ENCODE results near the gene LONRF3. TPM values are rescaled to one million over a fixed set of nuclear protein-coding genes. Genes with fewer than 3 reads are reported as not detected.

Gene LONRF3
- total RNA-seq, 2 donors from 2014 or later, result 3.5 to 8.1 TPM

- intact Hi-C loops (cut with DNase I), result loop anchor here (10.0 kb wide), 2 partner anchors 121 to 471 kb away; no protein-coding TSS in a partner anchor
- DNase-seq (ENCODE audit: low spot score), result peak; percentile 25
- Histone ChIP-seq H3K4me1 (replicated peaks) (no peaks in the 10 kb centered on the region), H3K36me3 (no peaks in the 10 kb centered on the region), H3K9me3 (no peaks in the 10 kb centered on the region), H3K4me3 (peak overlapping the region; percentile 33 to 34), H3K27ac (peak overlapping the region; percentile 41 to 54), H3K27me3 (replicated peaks; ENCODE audit: insufficient read depth) (no peaks in the 10 kb centered on the region)
- 0% methylated on average over 20 of the region's 64 CpGs for WGBS
- TF ChIP-seq POLR2AphosphoS5 (IDR thresholded peaks at IDR 0.05) (no peak), POLR2A (IDR thresholded peaks at IDR 0.05) (peak; percentile 16)
These were observed 1.6 kb downstream of the LONRF3 start for GRCh38 chrX:118975831-118976598.

- TF ChIP-seq POLR2A (IDR thresholded peaks at IDR 0.05) (no peak), POLR2AphosphoS5 (IDR thresholded peaks at IDR 0.05) (no peak), CTCF (IDR thresholded peaks at IDR 0.05) (no peak)
- no peaks in the 10 kb centered on the region for H3K4me1 ChIP-seq (replicated peaks)
- H3K36me3 ChIP-seq, result no peaks in the 10 kb centered on the region
- peak overlapping the region; percentile 33 to 34 for H3K4me3 ChIP-seq
- H3K9me3 ChIP-seq, result no peaks in the 10 kb centered on the region
- intact Hi-C loops (cut with DNase I), result loop anchor here (10.0 kb wide), 2 partner anchors 122 to 472 kb away; no protein-coding TSS in a partner anchor
- H3K27me3 ChIP-seq (replicated peaks; ENCODE audit: insufficient read depth), result no peaks in the 10 kb centered on the region
- H3K27ac ChIP-seq, result peak overlapping the region; percentile 41 to 54
- WGBS, result 8% methylated on average over 13 of the region's 17 CpGs
- DNase-seq (ENCODE audit: low spot score), result peak; percentile 6
These were observed 2.4 kb downstream of the LONRF3 start for GRCh38 chrX:118976599-118977340.

DNA sequence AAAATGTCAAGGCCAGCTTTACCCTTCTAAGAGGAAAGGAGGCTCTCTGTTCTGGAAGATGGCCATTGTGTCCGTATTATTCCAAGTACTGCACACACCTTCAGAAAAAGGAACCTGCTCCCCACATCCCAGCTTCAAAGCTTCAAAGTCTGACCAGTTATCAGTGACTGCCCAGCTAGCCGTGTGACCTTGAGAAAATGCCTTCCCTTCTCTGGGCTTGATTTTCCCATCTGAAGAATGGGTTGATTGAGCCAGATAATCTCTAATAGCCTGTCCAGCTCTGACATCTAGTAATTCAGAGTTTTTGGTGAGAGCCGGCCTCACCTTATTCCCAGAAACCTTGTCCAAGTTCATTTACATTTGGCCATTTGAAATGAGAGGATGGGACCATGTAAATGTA lies 3.0 kb downstream of the LONRF3 start:
- H3K27ac ChIP-seq, result no peak overlapping the region
- no peak for DNase-seq (ENCODE audit: low spot score)
- H3K4me1 ChIP-seq (replicated peaks), result no peaks in the 10 kb centered on the region
- H3K27me3 ChIP-seq (replicated peaks; ENCODE audit: insufficient read depth), result no peaks in the 10 kb centered on the region
- no peaks in the 10 kb centered on the region for H3K9me3 ChIP-seq
- WGBS, result 100% methylated on average over 3 of the region's 3 CpGs
- no peak for TF ChIP-seq POLR2AphosphoS5 (IDR thresholded peaks at IDR 0.05)
- no peak for TF ChIP-seq POLR2A (IDR thresholded peaks at IDR 0.05)
- TF ChIP-seq CTCF (IDR thresholded peaks at IDR 0.05), result no peak
- no peaks in the 10 kb centered on the region for H3K36me3 ChIP-seq
- intact Hi-C loops (cut with DNase I), result loop anchor here (10.0 kb wide), 2 partner anchors 123 to 473 kb away; no protein-coding TSS in a partner anchor
- no peak overlapping the region for H3K4me3 ChIP-seq

DNA sequence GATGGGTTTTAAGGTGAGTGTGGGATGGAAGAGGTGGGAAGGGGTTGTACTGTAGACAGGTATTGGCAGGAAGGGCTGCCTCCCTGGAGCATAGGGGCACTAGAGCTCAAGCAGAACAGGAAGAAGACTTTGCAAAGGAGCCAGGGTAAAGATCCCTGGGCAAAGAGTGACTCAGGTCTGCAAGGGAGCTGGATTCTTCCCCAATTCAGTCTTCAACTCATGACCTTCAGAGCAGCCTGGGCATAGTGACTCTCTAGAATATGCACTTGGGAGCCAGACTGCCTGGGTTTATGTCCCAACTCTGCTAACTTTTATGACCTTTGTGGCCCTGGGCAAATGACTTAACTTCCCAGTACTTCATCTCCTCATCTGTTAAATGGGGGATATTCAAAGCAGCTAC lies 4.0 kb downstream of the LONRF3 start:
- intact Hi-C loops (cut with DNase I), result loop anchor here (10.0 kb wide), 2 partner anchors 124 to 474 kb away; no protein-coding TSS in a partner anchor
- no peak for DNase-seq (ENCODE audit: low spot score)
- H3K9me3 ChIP-seq, result no peaks in the 10 kb centered on the region

More for the DNA sequence above, 4.0 kb downstream of the LONRF3 start:
- no peak overlapping the region for H3K27ac ChIP-seq
- H3K4me3 ChIP-seq, result no peak overlapping the region
- no peaks in the 10 kb centered on the region for H3K36me3 ChIP-seq
- no peaks in the 10 kb centered on the region for H3K4me1 ChIP-seq (replicated peaks)
- no peaks in the 10 kb centered on the region for H3K27me3 ChIP-seq (replicated peaks; ENCODE audit: insufficient read depth)
- TF ChIP-seq POLR2A (IDR thresholded peaks at IDR 0.05), result no peak
- no peak for TF ChIP-seq CTCF (IDR thresholded peaks at IDR 0.05)
- no peak for TF ChIP-seq POLR2AphosphoS5 (IDR thresholded peaks at IDR 0.05)
